ENCODE measurements around the gene BRSK2. TPM values are rescaled to one million over a fixed set of nuclear protein-coding genes. Genes with fewer than 3 reads are reported as not detected.

BRSK2 gene
- total RNA-seq, 1 donor from 2014 or later = 7.1 TPM

DNA sequence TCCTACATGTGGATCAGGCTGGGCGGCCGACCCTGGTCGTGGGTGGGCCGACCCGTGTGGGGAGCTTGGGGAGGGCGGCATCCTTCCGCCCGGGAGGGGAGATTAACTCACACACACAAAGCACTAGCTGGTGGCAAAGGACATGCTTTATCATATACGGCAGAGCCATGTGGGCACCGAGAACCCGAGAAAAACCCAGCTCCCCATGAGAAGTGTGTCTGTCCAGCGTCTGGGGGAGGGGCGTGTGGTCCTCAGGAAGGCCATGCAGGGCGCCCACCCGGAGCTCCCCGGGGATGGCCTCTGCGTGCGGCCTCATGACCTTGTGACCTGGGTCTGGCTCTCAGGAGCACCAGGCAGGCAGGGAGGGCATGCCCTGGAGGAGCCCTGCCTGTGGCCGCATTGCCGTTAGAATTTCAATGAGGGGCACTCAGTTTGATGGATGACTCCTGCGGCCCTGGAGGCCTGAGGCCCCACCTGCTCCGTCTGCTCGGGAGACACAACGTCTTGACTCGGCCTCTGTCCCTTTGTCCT is 40.9 kb upstream of the BRSK2 start:
- Histone ChIP-seq H3K4me2 (ENCODE audit: low read length) (no peak overlapping the region), H3K9ac (ENCODE audit: low read length) (no peak overlapping the region), H3K27me3 (ENCODE audit: insufficient read depth, low read length) (peaks cover 8% of the 10 kb centered on the region), H3K9me3 (ENCODE audit: insufficient read depth, low read depth, low read length) (no peaks in the 10 kb centered on the region), H3K27ac (ENCODE audit: low read depth, low read length) (no peak overlapping the region), H3K79me2 (ENCODE audit: insufficient read depth, low read length) (no peaks in the 10 kb centered on the region), H4K20me1 (ENCODE audit: insufficient read depth, low read length) (no peaks in the 10 kb centered on the region), H3K36me3 (ENCODE audit: insufficient read depth, low read length) (no peaks in the 10 kb centered on the region), H3K4me3 (ENCODE audit: insufficient read depth, low read depth, low read length) (no peak overlapping the region), H3K4me1 (ENCODE audit: insufficient read depth, low read length) (no peaks in the 10 kb centered on the region), H2AFZ (ENCODE audit: low read depth, low read length) (no peak overlapping the region)
- Mint-ChIP-seq H3K4me3 (ENCODE audit: unreplicated experiment) (no peak overlapping the region), H3K36me3 (ENCODE audit: low read depth, unreplicated experiment) (no peaks in the 10 kb centered on the region), H3K27ac (ENCODE audit: unreplicated experiment) (no peak overlapping the region), H3K4me1 (ENCODE audit: low read depth, unreplicated experiment) (no peaks in the 10 kb centered on the region), H3K27me3 (ENCODE audit: low read depth, unreplicated experiment) (peaks cover 21% of the 10 kb centered on the region), H3K9me3 (ENCODE audit: unreplicated experiment) (no peaks in the 10 kb centered on the region)
- no peak for FAIRE-seq
- TF ChIP-seq, protein P1, sequence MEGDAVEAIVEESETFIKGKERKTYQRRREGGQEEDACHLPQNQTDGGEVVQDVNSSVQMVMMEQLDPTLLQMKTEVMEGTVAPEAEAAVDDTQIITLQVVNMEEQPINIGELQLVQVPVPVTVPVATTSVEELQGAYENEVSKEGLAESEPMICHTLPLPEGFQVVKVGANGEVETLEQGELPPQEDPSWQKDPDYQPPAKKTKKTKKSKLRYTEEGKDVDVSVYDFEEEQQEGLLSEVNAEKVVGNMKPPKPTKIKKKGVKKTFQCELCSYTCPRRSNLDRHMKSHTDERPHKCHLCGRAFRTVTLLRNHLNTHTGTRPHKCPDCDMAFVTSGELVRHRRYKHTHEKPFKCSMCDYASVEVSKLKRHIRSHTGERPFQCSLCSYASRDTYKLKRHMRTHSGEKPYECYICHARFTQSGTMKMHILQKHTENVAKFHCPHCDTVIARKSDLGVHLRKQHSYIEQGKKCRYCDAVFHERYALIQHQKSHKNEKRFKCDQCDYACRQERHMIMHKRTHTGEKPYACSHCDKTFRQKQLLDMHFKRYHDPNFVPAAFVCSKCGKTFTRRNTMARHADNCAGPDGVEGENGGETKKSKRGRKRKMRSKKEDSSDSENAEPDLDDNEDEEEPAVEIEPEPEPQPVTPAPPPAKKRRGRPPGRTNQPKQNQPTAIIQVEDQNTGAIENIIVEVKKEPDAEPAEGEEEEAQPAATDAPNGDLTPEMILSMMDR (IDR thresholded peaks at IDR 0.05; ENCODE audit: insufficient read depth, low read depth, low read length) = no peak
- no peak for TF ChIP-seq EZH2 (IDR thresholded peaks at IDR 0.05; ENCODE audit: insufficient read depth, low read length)
- no peak for DNase-seq (ENCODE audit: low read depth)

GRCh38 chr11:1349327-1350041 is 40.2 kb upstream of the BRSK2 start:
- H3K27ac ChIP-seq (ENCODE audit: low read depth, low read length) = no peak overlapping the region
- DNase-seq (ENCODE audit: low read depth) (no peak), FAIRE-seq (no peak)
- H3K36me3 ChIP-seq (ENCODE audit: insufficient read depth, low read length) = no peaks in the 10 kb centered on the region
- H2AFZ ChIP-seq (ENCODE audit: low read depth, low read length) = no peak overlapping the region
- H3K79me2 ChIP-seq (ENCODE audit: insufficient read depth, low read length) = no peaks in the 10 kb centered on the region
- H3K4me1 ChIP-seq (ENCODE audit: insufficient read depth, low read length) = no peaks in the 10 kb centered on the region
- TF ChIP-seq, protein P1 (IDR thresholded peaks at IDR 0.05; ENCODE audit: insufficient read depth, low read depth, low read length) = no peak
- no peak for TF ChIP-seq EZH2 (IDR thresholded peaks at IDR 0.05; ENCODE audit: insufficient read depth, low read length)
- Mint-ChIP-seq H3K36me3 (ENCODE audit: low read depth, unreplicated experiment) (no peaks in the 10 kb centered on the region), H3K9me3 (ENCODE audit: unreplicated experiment) (no peaks in the 10 kb centered on the region), H3K27ac (ENCODE audit: unreplicated experiment) (no peak overlapping the region), H3K4me3 (ENCODE audit: unreplicated experiment) (no peak overlapping the region), H3K4me1 (ENCODE audit: low read depth, unreplicated experiment) (no peaks in the 10 kb centered on the region), H3K27me3 (ENCODE audit: low read depth, unreplicated experiment) (peaks cover 23% of the 10 kb centered on the region)
- H3K4me3 ChIP-seq (ENCODE audit: insufficient read depth, low read depth, low read length) = no peak overlapping the region
- H3K9me3 ChIP-seq (ENCODE audit: insufficient read depth, low read depth, low read length) = no peaks in the 10 kb centered on the region
- H3K27me3 ChIP-seq (ENCODE audit: insufficient read depth, low read length) = peaks cover 8% of the 10 kb centered on the region
- no peaks in the 10 kb centered on the region for H4K20me1 ChIP-seq (ENCODE audit: insufficient read depth, low read length)
- H3K4me2 ChIP-seq (ENCODE audit: low read length) = no peak overlapping the region
- no peak overlapping the region for H3K9ac ChIP-seq (ENCODE audit: low read length)
